OCI-LY1 (cell line): ENCODE data around the gene COA1.

Source experiments
- CTCF ChIP-seq: fragments of 200-600 bp; sonication (generic), shearing (Covaris generic); IDR thresholded peaks from 2 replicates; pipeline ENCODE4 v1.5.1; 2017; ENCODE audit warnings: mild to moderate bottlenecking, antibody characterized with exemption, low read length, moderate library complexity, mixed read lengths
- EZH2 ChIP-seq: fragments of 200-600 bp; sonication (generic), shearing (Covaris generic); IDR thresholded peaks from 2 replicates; pipeline ENCODE4 v1.8.0; 2017; ENCODE audit warnings: borderline replicate concordance, mixed run types, mild to moderate bottlenecking, antibody characterized with exemption, low read length, moderate library complexity, mixed read lengths

DNA sequence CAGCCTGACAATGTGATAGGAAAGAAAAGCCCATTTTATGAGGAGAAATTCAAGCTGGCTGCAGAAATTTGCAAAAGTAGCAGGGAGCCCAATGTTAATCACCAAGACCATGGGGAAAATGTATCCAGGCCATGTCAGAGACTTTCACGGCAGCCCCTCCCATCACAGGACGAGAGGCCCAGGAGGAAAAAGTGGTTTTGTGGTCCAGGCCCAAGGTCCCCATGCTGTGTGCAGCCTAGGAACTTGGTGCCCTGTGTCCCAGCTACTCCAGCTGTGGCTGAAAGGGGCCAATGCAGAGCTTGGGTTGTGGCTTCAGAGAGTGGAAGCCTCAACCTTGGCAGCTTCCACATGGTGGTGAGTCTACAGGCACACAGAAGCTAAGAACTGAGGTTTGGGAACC lies 12.7 kb downstream of the COA1 start:
- TF ChIP-seq CTCF (no peak), EZH2 (no peak)
